Stimulated activated CD8-positive, alpha-beta memory T cell treated with anti-CD3 and anti-CD28 coated beads, Interleukin-4, amount 100 ng/mL, for 4 hours (primary cell): ENCODE results near the gene CASK.

ENCODE experiments used
- DNase-seq, 2 donors: peaks; one replicate each; pipeline ENCODE4 v3.0.0-alpha.2; 2020; ENCODE audit warnings: low read depth in 2 of 2, low spot score in 1 of 2

CASK gene

GRCh38 chrX:41923211-41923977 is at the start of gene CASK:
CASK (minus strand) TSS chrX:41923554; CDS start chrX:41922988, 566 bp downstream.
- DNase-seq, result peak; percentile 65 to 81

GRCh38 chrX:41971346-41971745 is 48.0 kb upstream of the CASK start:
- DNase-seq, result no peak

GRCh38 chrX:41970419-41970818 is 47.1 kb upstream of the CASK start:
- DNase-seq, result no peak

- no peak for DNase-seq
These were observed 40.0 kb upstream of the CASK start for GRCh38 chrX:41963348-41963747.

GRCh38 chrX:41960142-41960541 is 36.8 kb upstream of the CASK start:
- DNase-seq, result no peak

GRCh38 chrX:41958861-41959260 is 35.5 kb upstream of the CASK start:
- no peak for DNase-seq

- no peak for DNase-seq
These were observed 32.7 kb upstream of the CASK start for GRCh38 chrX:41956027-41956426.

- no peak for DNase-seq
These were observed 28.7 kb upstream of the CASK start for GRCh38 chrX:41952102-41952501.

GRCh38 chrX:41946989-41947612 is 23.7 kb upstream of the CASK start:
- no peak for DNase-seq

- no peak for DNase-seq
These were observed 22.9 kb upstream of the CASK start for GRCh38 chrX:41946235-41946634.

GRCh38 chrX:41935832-41936231 is 12.5 kb upstream of the CASK start:
- no peak for DNase-seq

- no peak for DNase-seq
These were observed 10.2 kb upstream of the CASK start for GRCh38 chrX:41933546-41933945.

GRCh38 chrX:41932885-41933284 is 9.5 kb upstream of the CASK start:
- DNase-seq, result no peak

GRCh38 chrX:41931591-41931990 is 8.2 kb upstream of the CASK start:
- no peak for DNase-seq

GRCh38 chrX:41923978-41924683 is 777 bp upstream of the CASK start:
- no peak for DNase-seq

- no peak for DNase-seq
These were observed 763 bp downstream of the CASK start for GRCh38 chrX:41922431-41923151.

- no peak for DNase-seq
These were observed 1.6 kb downstream of the CASK start for GRCh38 chrX:41921492-41922430.

- no peak for DNase-seq
These were observed 3.5 kb downstream of the CASK start for GRCh38 chrX:41919870-41920269.

- no peak for DNase-seq
These were observed 5.8 kb downstream of the CASK start for GRCh38 chrX:41917517-41917916.

- DNase-seq, result no peak
These were observed 9.9 kb downstream of the CASK start for GRCh38 chrX:41913476-41913875.
